SK-N-SH (cell line): Measurements from ENCODE around the gene TYMS.

ENCODE experiments used
- CTCF ChIP-seq: fragments of 200-600 bp; sonication (generic); IDR thresholded peaks from 2 replicates; pipeline ENCODE4 v1.6.1; 2017; ENCODE audit warnings: antibody characterized with exemption, mild to moderate bottlenecking, moderate library complexity
- EP300 ChIP-seq, 2 experiments: IDR thresholded peaks; 2 replicates each; pipeline versions ENCODE4 v1.4.0 to v1.6.1; 2012; ENCODE audit warnings: borderline replicate concordance in 1 of 2, low read depth in 1 of 2, low read length in 1 of 2
- RAD21 ChIP-seq: IDR thresholded peaks from 2 replicates; pipeline ENCODE4 v1.6.1; 2012; ENCODE audit warnings: mild to moderate bottlenecking, low read length
- REST ChIP-seq: IDR thresholded peaks from 2 replicates; pipeline ENCODE4 v1.6.1; 2012; ENCODE audit warnings: mild to moderate bottlenecking, low read depth, low read length, moderate library complexity
- SMC3 ChIP-seq: IDR thresholded peaks from 2 replicates; pipeline ENCODE4 v1.6.1; 2012; ENCODE audit warnings: low read depth, low read length, improper control_type of control experiment
- USF1 ChIP-seq: IDR thresholded peaks from 2 replicates; pipeline ENCODE4 v1.4.0; 2012; ENCODE audit warnings: low read depth, borderline replicate concordance
- USF2 ChIP-seq: fragments of 150-350 bp; IDR thresholded peaks from 2 replicates; pipeline ENCODE4 v1.6.1; 2017; ENCODE audit warnings: antibody characterized with exemption, low read length, low read depth, borderline replicate concordance

GRCh38 chr18:629269-630150 is 27.9 kb upstream of the TYMS start:
- TF ChIP-seq CTCF (peak; percentile 20; the same call in 1 of the 2 replicates), RAD21 (no peak), SMC3 (no peak), USF2 (no peak), REST (no peak), USF1 (no peak), EP300 (IDR thresholded peaks at IDR 0.05; ENCODE audit: borderline replicate concordance in 1 of 2, low read depth in 1 of 2, low read length in 1 of 2) (no peak)
